K562 (cell line): Measurements from ENCODE around the gene SYNE2. TPM values are rescaled to one million over a fixed set of nuclear protein-coding genes. Genes with fewer than 3 reads are reported as not detected.

Source experiments
- ATAC-seq: fragments of 200-7000 bp; cut with Tn5 transposase; 3 replicates; pipeline ENCODE4 v1.9.1; 2020; ENCODE audit warnings: moderate library complexity
- BruUV-seq: library from RNA; stranded (reverse); fragments of 400-500 nt; replicated peaks from 2 replicates; lab custom pipeline; 2021; lab: Mats Ljungman, UMichigan
- CTCF ChIA-PET: fragments of 300-600 bp; formaldehyde crosslinking; extraction: SDS; loops from one replicate; lab custom pipeline; 2021; ENCODE audit warnings: low intra/inter-chr PET ratio; lab: Yijun Ruan, JAX
- POLR2A ChIA-PET: fragments of 300-600, 350-650 bp; sonication (Branson Sonifier 250); formaldehyde crosslinking; extraction: SDS; loops from one replicate; lab custom pipeline; 2021; ENCODE audit warnings: antibody characterized with exemption, inconsistent platforms; lab: Yijun Ruan, JAX
- DNase-seq, 4 experiments: peaks; one replicate each; pipeline versions ENCODE4 v3.0.0 to v3.0.0-alpha.2; 2011 to 2018; ENCODE audit warnings: low spot score in 3 of 4, mixed read lengths in 3 of 4; ENCODE audit errors: extremely low read depth in 1 of 4
- FAIRE-seq: peaks from 2 replicates; lab custom pipeline; 2011; peaks lifted over from hg19 to GRCh38; lab: Jason Lieb, UNC
- H2AFZ ChIP-seq: 2 replicates; pipeline ENCODE4 v1.6.0; 2011; ENCODE audit warnings: low read depth, low read length, control low read depth, inconsistent platforms
- H3K27ac ChIP-seq: fragments of 200-600 bp; 3 replicates; pipeline ENCODE4 v1.8.0; 2011; ENCODE audit warnings: low read depth, mild to moderate bottlenecking, control low read depth, inconsistent platforms, low read length, moderate library complexity, mixed read lengths; ENCODE audit errors: extremely low read depth
- H3K27me3 ChIP-seq, 2 experiments: fragments of 300-600 bp in 1 of 2; 2 replicates in 1 of 2; 3 replicates in 1 of 2; pipeline versions ENCODE4 v1.6.0 to v1.8.0; 2011; ENCODE audit warnings: inconsistent platforms in 2 of 2, low read length in 2 of 2, mild to moderate bottlenecking in 1 of 2, mixed read lengths in 1 of 2, moderate library complexity in 1 of 2; ENCODE audit not compliant: control insufficient read depth in 2 of 2, insufficient read depth in 2 of 2
- H3K36me3 ChIP-seq: fragments of 300-600 bp; 3 replicates; pipeline ENCODE4 v1.8.0; 2011; ENCODE audit warnings: mild to moderate bottlenecking, low read length, inconsistent platforms; ENCODE audit not compliant: control insufficient read depth, insufficient read depth
- H3K4me1 ChIP-seq, 2 experiments: fragments of 200-600 bp in 1 of 2; replicated peaks in 1 of 2; 2 replicates in 1 of 2; 3 replicates in 1 of 2; pipeline versions ENCODE4 v1.5.1 to v1.8.0; 2011; ENCODE audit warnings: inconsistent platforms in 2 of 2, low read length in 2 of 2, mild to moderate bottlenecking in 1 of 2, mixed read lengths in 1 of 2, moderate library complexity in 1 of 2; ENCODE audit not compliant: control insufficient read depth in 2 of 2, insufficient read depth in 2 of 2
- H3K4me2 ChIP-seq: 2 replicates; pipeline ENCODE4 v1.6.1; 2011; ENCODE audit warnings: low read length, control low read depth, inconsistent platforms, mixed read lengths; ENCODE audit not compliant: insufficient read depth
- H3K4me3 ChIP-seq: fragments of 200-600 bp; sonication (generic), shearing (Covaris generic); 2 replicates; pipeline ENCODE4 v1.5.1; 2016; ENCODE audit warnings: control low read depth, inconsistent platforms
- H3K79me2 ChIP-seq: fragments of 200-600 bp; 3 replicates; pipeline ENCODE4 v1.8.0; 2011; ENCODE audit warnings: low read length, inconsistent platforms; ENCODE audit not compliant: control insufficient read depth, insufficient read depth
- H3K9ac ChIP-seq, 2 experiments: 2 replicates each; pipeline versions ENCODE4 v1.6.0 to v1.6.1; 2011; ENCODE audit warnings: low read depth in 2 of 2, low read length in 2 of 2, control low read depth in 1 of 2, inconsistent platforms in 1 of 2, mild to moderate bottlenecking in 1 of 2, mixed read lengths in 1 of 2; ENCODE audit not compliant: insufficient read depth in 1 of 2
- H3K9me1 ChIP-seq: one replicate; pipeline ENCODE4 v1.6.0; 2011; ENCODE audit warnings: inconsistent platforms, mild to moderate bottlenecking, low read length, moderate library complexity; ENCODE audit not compliant: control insufficient read depth, insufficient read depth
- H3K9me3 ChIP-seq: replicated peaks from 2 replicates; pipeline ENCODE4 v1.5.1; 2011; ENCODE audit warnings: low read depth, low read length, inconsistent platforms; ENCODE audit not compliant: control insufficient read depth, insufficient read depth
- H4K20me1 ChIP-seq: replicated peaks from 2 replicates; pipeline ENCODE4 v1.6.1; 2011; ENCODE audit warnings: low read length, inconsistent platforms, mixed read lengths; ENCODE audit not compliant: control insufficient read depth, insufficient read depth
- ARID3B ChIP-seq: fragments of 250-450 bp; sonication (Bioruptor Pico); IDR thresholded peaks from 2 replicates; pipeline ENCODE4 v1.4.0; 2020; ENCODE audit warnings: borderline replicate concordance
- CHCHD3 ChIP-seq: fragments of 250-450 bp; sonication (Bioruptor Pico); IDR thresholded peaks from 2 replicates; pipeline ENCODE4 v2.1.2; 2022; ENCODE audit warnings: mild to moderate bottlenecking
- ELK1 ChIP-seq: sonication (generic); formaldehyde crosslinking; IDR thresholded peaks from 2 replicates; pipeline ENCODE4 v1.8.1; 2022; ENCODE audit warnings: missing genetic modification reagents
- FIP1L1 ChIP-seq: fragments of 200-400 bp; formaldehyde crosslinking; IDR thresholded peaks from 2 replicates; pipeline ENCODE4 v1.6.1; 2018; ENCODE audit warnings: mild to moderate bottlenecking, low read depth, low read length; ENCODE audit not compliant: poor library complexity, severe bottlenecking
- GTF2B ChIP-seq: IDR thresholded peaks from 2 replicates; pipeline ENCODE4 v1.6.1; 2011; ENCODE audit not compliant: insufficient read length; ENCODE audit errors: extremely low read depth
- KHSRP ChIP-seq: fragments of 450-650 bp; IDR thresholded peaks from 2 replicates; pipeline ENCODE4 v1.6.1; 2017
- LEF1 ChIP-seq: fragments of 450-650 bp; IDR thresholded peaks from 2 replicates; pipeline ENCODE4 v1.6.1; 2016; ENCODE audit warnings: mild to moderate bottlenecking
- MYNN ChIP-seq, 2 experiments: sonication (generic); formaldehyde crosslinking in 1 of 2; IDR thresholded peaks; 2 replicates each; pipeline versions ENCODE4 v1.5.0 to v1.6.1; 2016 to 2020; ENCODE audit warnings: antibody characterized with exemption in 1 of 2, missing genetic modification reagents in 1 of 2
- PML ChIP-seq: IDR thresholded peaks from 2 replicates; pipeline ENCODE4 v1.6.1; 2012; ENCODE audit warnings: low read length, inconsistent platforms
- SMARCA5 ChIP-seq: fragments of 450-650 bp; IDR thresholded peaks from 2 replicates; pipeline ENCODE4 v1.6.1; 2016
- ZBTB49 ChIP-seq: sonication (generic); formaldehyde crosslinking; IDR thresholded peaks from 2 replicates; pipeline ENCODE4 v1.8.0; 2022; ENCODE audit warnings: missing genetic modification reagents, mild to moderate bottlenecking, borderline replicate concordance
- ZC3H8 ChIP-seq: fragments of 450-650 bp; IDR thresholded peaks from 2 replicates; pipeline ENCODE4 v1.6.1; 2017
- ZNF12 ChIP-seq: sonication (generic); formaldehyde crosslinking; IDR thresholded peaks from 2 replicates; pipeline ENCODE4 v1.4.0; 2020; ENCODE audit warnings: mild to moderate bottlenecking, missing genetic modification reagents
- ZNF217 ChIP-seq: sonication (generic); formaldehyde crosslinking; IDR thresholded peaks from 2 replicates; pipeline ENCODE4 v1.8.0; 2022; ENCODE audit warnings: mild to moderate bottlenecking, missing genetic modification reagents
- ZNF324 ChIP-seq: fragments of 250-450 bp; sonication (Bioruptor Pico); IDR thresholded peaks from 2 replicates; pipeline ENCODE4 v1.4.0; 2020; ENCODE audit warnings: mild to moderate bottlenecking
- ZNF589 ChIP-seq: fragments of 200-800 bp; sonication (Bioruptor generic); IDR thresholded peaks from 2 replicates; pipeline ENCODE4 v1.6.1; 2016; ENCODE audit warnings: low read depth, missing genetic modification characterization, missing compliant biosample characterization
- ZZZ3 ChIP-seq: fragments of 450-650 bp; IDR thresholded peaks from 2 replicates; pipeline ENCODE4 v1.6.1; 2016; ENCODE audit warnings: antibody characterized with exemption, mild to moderate bottlenecking, moderate library complexity
- WGBS: fragments of 100-300 bp; shearing (Covaris generic); methylation state at CpG from one replicate; pipeline ENCODE4 v1.1.6; 2016; ENCODE audit warnings: low coverage, mixed read lengths; ENCODE audit not compliant: insufficient coverage; ENCODE audit errors: missing lambda C conversion rate; 5-methylcytosine and 5-hydroxymethylcytosine counted together
- in situ Hi-C: fragments of 300-500 bp; cut with MboI; formaldehyde crosslinking; loops from 4 replicates; pipeline ENCODE4 v1.15.0; 2018; ENCODE audit warnings: inconsistent platforms, mixed read lengths
- intact Hi-C: fragments of 100-400 bp; cut with micrococcal nuclease; formaldehyde crosslinking; loops from 2 replicates; pipeline ENCODE4 v1.14.2; 2022
- polyA plus RNA-seq, 8 experiments: library from polyadenylated mRNA; depleted of rRNA in 4 of 8; stranded (reverse) in 5 of 8; unstranded in 3 of 8; fragments of >200 nt; fragmentation: Nextera tagmentation in 2 of 8; fragmentation: Illumina TruSeq in 1 of 8; extraction: Ambion mirVana in 2 of 8; extraction: Trizol in 1 of 8; gene quantifications; 2 replicates each; pipeline versions ENCODE4 v1.2.1 to v1.2.3, GENCODE V29; 2011 to 2014; ENCODE audit warnings: inconsistent platforms in 1 of 8, missing spikeins in 1 of 8
- total RNA-seq, 7 experiments: library from RNA; depleted of rRNA in 6 of 7; stranded (reverse); fragments of >200 nt in 6 of 7; fragmentation: Illumina TruSeq in 2 of 7; extraction: Trizol in 2 of 7; gene quantifications; 2 replicates each; pipeline versions ENCODE4 v1.2.1 to v1.2.3, GENCODE V29; 2011 to 2021; ENCODE audit warnings: low replicate concordance in 1 of 7

SYNE2 gene
- total and polyA plus RNA-seq, 9 of the 15 experiments (the other 6 are each of a cell fraction or from before 2014, with no cell fraction given) = 0.06 to 0.53 (median 0.11) TPM

GRCh38 chr14:63962906-63963305 is 110.1 kb downstream of the SYNE2 start:
- no peaks in the 10 kb centered on the region for H3K4me1 ChIP-seq
- POLR2A ChIA-PET = no interaction called here
- no TSS peak for BruUV-seq

More at GRCh38 chr14:63962906-63963305, 110.1 kb downstream of the SYNE2 start:
- ATAC-seq (no peak), FAIRE-seq (no peak), DNase-seq (no peak)
- Histone ChIP-seq H3K27me3 (no peaks in the 10 kb centered on the region), H3K79me2 (no peaks in the 10 kb centered on the region), H3K27ac (no peak overlapping the region), H4K20me1 (no peaks in the 10 kb centered on the region), H3K9me1 (no peaks in the 10 kb centered on the region), H3K4me2 (no peak overlapping the region), H3K4me3 (no peak overlapping the region), H3K36me3 (no peaks in the 10 kb centered on the region), H3K9ac (no peak overlapping the region), H3K9me3 (no peaks in the 10 kb centered on the region), H2AFZ (no peak overlapping the region)
- intact Hi-C loops = no loop called here
- 0% methylated on average over 2 of the region's 2 CpGs for WGBS
- TF ChIP-seq MYNN (IDR thresholded peaks at IDR 0.05) = no peak
- TF ChIP-seq MYNN (CRISPR knock-in tag; IDR thresholded peaks at IDR 0.05) = no peak
- TF ChIP-seq KHSRP = no peak
- TF ChIP-seq ELK1 (CRISPR knock-in tag) = no peak
- no peak for TF ChIP-seq ZZZ3
- no peak for TF ChIP-seq ZNF589 (CRISPR knock-in tag)
- TF ChIP-seq GTF2B = no peak
- TF ChIP-seq ZNF12 (CRISPR knock-in tag) = no peak
- no peak for TF ChIP-seq ARID3B (CRISPR knock-in tag)
- no peak for TF ChIP-seq SMARCA5
- TF ChIP-seq ZC3H8 = no peak
- TF ChIP-seq CHCHD3 (CRISPR knock-in tag) = no peak
- TF ChIP-seq ZBTB49 (CRISPR knock-in tag) = no peak
- TF ChIP-seq ZNF324 = no peak
- no peak for TF ChIP-seq ZNF217 (CRISPR knock-in tag)
- TF ChIP-seq PML = no peak
- TF ChIP-seq LEF1 = no peak
- TF ChIP-seq FIP1L1 = no peak
- CTCF ChIA-PET = no interaction called here
- in situ Hi-C loops = no loop called here
